ENCODE data around the gene PTAFR.

DNA sequence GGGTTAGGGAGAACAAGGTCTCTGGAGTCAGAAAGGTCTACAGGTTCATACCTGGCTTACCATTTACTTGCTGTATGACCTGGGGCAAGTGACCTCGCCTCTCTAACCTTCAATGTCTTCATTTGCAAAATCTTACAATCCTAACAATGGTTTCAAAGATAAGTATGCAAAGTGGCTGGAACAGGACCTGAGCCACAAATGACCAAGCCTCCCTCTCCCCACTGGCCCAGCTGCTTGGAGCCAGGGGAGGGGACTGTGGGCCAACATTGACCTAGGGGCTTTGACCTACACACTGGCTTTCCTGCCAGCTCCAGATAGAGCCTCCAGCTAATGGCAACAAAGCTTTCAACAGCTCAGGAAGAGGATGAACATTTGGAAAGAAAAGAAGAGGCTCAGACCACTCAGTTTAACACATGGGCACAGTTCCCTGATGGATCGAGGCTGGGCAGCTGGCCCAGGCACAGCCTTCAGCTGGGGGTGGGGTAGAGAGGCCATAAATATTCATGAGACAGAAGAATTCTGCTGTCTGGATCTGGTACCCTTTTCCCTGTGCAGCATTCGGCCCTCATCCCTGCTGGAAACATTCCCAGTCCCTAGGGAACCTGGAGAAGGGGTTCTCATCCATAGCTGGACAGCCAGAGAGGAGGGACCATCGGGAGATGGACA lies 12.9 kb downstream of the PTAFR start:
- TF ChIP-seq CTCF (conservative IDR thresholded peaks at IDR 0.05 in 1 of 2, IDR thresholded peaks at IDR 0.05 in 1 of 2; ENCODE audit: low read depth in 1 of 2, low read length in 2 of 2) (no peak), EZH2 (IDR thresholded peaks at IDR 0.05; ENCODE audit: low read length, missing control alignments) (no peak)
